ENCODE measurements around the gene ACSF2.

- TF ChIP-seq, protein P1, sequence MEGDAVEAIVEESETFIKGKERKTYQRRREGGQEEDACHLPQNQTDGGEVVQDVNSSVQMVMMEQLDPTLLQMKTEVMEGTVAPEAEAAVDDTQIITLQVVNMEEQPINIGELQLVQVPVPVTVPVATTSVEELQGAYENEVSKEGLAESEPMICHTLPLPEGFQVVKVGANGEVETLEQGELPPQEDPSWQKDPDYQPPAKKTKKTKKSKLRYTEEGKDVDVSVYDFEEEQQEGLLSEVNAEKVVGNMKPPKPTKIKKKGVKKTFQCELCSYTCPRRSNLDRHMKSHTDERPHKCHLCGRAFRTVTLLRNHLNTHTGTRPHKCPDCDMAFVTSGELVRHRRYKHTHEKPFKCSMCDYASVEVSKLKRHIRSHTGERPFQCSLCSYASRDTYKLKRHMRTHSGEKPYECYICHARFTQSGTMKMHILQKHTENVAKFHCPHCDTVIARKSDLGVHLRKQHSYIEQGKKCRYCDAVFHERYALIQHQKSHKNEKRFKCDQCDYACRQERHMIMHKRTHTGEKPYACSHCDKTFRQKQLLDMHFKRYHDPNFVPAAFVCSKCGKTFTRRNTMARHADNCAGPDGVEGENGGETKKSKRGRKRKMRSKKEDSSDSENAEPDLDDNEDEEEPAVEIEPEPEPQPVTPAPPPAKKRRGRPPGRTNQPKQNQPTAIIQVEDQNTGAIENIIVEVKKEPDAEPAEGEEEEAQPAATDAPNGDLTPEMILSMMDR (IDR thresholded peaks at IDR 0.05): no peak
- no peak for TF ChIP-seq POLR2A (IDR thresholded peaks at IDR 0.05)
Measured at GRCh38 chr17:50487213-50488096, 61.4 kb downstream of the ACSF2 start.
